GM23338 (cell line): ENCODE data around the gene EBF4.

ENCODE experiments used
- CREB1 ChIP-seq: fragments of 250-450 bp; sonication (Bioruptor Pico); IDR thresholded peaks from 2 replicates; pipeline ENCODE4 v1.5.0; 2020; ENCODE audit warnings: low read depth, mild to moderate bottlenecking, moderate library complexity
- EZH2 ChIP-seq: fragments of 200-600 bp; sonication (generic); IDR thresholded peaks from one replicate; pipeline ENCODE4 v1.8.0; 2017; ENCODE audit warnings: antibody characterized with exemption, mild to moderate bottlenecking, low read depth; ENCODE audit not compliant: unreplicated experiment
- EZH2phosphoT487 ChIP-seq: fragments of 200-600 bp; sonication (generic); IDR thresholded peaks from one replicate; pipeline ENCODE4 v1.8.1; 2018; ENCODE audit warnings: antibody characterized with exemption; ENCODE audit not compliant: unreplicated experiment
- JUNB ChIP-seq: IDR thresholded peaks from one replicate; pipeline ENCODE4 v1.6.1; 2016; ENCODE audit warnings: antibody characterized with exemption; ENCODE audit not compliant: unreplicated experiment
- POLR2AphosphoS5 ChIP-seq: IDR thresholded peaks from 2 replicates; pipeline ENCODE4 v1.6.1; 2016; ENCODE audit warnings: antibody characterized with exemption, low read depth
- ZNF331 ChIP-seq: fragments of 250-450 bp; sonication (Bioruptor Pico); IDR thresholded peaks from 2 replicates; pipeline ENCODE4 v1.5.0; 2020; ENCODE audit warnings: low read depth, mild to moderate bottlenecking, moderate library complexity
- TF ChIP-seq, protein P1 (sequence below), 2 experiments: fragments of 200-600 bp in 1 of 2; sonication (generic) in 1 of 2; conservative IDR thresholded peaks; 2 replicates each; pipeline versions ENCODE4 v1.5.1 to v1.6.1; 2016 to 2017; ENCODE audit warnings: antibody characterized with exemption in 2 of 2, low read depth in 2 of 2, mild to moderate bottlenecking in 2 of 2, moderate library complexity in 1 of 2
- TF ChIP-seq, protein P2 (sequence below): IDR thresholded peaks from one replicate; pipeline ENCODE4 v1.6.1; 2018; ENCODE audit warnings: antibody characterized with exemption; ENCODE audit not compliant: unreplicated experiment

DNA sequence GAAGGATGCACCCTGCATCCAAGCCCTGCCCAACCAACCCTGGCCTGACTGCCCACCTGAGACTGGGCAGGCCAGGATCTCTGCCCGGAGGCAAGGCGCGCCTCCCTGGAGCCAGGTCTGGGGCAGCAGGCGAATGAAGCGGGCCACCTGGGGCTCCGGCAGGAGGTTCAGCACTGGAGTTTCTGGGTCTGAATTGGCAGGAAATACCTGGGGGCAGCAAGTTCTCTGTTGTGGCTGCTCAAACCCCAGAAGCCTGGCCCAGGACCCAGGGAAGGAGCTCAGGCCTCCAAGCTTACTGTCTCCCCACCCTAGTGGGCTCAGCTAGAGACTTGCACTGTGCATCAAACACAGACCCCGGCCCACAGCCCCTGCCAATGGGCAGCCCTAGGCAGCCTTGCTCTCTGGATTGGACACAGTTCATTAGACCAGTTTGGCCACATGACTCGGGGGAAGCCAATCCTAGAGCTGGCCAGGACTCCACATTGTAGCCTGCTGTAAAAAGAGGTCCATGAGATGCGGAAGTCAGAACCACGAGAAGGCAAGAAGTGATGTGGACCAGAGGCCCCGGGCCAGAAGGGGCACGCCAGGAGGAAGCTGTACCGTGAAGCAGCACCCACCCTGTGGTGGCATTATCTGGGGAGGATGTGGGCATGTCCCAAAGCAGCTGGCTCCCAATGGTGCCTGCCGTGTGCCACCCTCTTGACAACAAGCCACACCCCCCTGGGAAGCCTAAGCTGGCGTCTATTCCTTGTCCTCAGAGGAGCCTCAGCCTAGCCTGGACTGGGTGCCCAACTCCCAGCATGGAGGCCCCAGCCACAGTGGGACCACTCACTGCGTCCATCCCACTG is 104.8 kb downstream of the EBF4 start:
- TF ChIP-seq, protein P1, sequence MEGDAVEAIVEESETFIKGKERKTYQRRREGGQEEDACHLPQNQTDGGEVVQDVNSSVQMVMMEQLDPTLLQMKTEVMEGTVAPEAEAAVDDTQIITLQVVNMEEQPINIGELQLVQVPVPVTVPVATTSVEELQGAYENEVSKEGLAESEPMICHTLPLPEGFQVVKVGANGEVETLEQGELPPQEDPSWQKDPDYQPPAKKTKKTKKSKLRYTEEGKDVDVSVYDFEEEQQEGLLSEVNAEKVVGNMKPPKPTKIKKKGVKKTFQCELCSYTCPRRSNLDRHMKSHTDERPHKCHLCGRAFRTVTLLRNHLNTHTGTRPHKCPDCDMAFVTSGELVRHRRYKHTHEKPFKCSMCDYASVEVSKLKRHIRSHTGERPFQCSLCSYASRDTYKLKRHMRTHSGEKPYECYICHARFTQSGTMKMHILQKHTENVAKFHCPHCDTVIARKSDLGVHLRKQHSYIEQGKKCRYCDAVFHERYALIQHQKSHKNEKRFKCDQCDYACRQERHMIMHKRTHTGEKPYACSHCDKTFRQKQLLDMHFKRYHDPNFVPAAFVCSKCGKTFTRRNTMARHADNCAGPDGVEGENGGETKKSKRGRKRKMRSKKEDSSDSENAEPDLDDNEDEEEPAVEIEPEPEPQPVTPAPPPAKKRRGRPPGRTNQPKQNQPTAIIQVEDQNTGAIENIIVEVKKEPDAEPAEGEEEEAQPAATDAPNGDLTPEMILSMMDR (conservative IDR thresholded peaks at IDR 0.05; ENCODE audit: low read depth in 2 of 2): no peak
- TF ChIP-seq POLR2AphosphoS5 (no peak), EZH2 (no peak), JUNB (no peak), EZH2phosphoT487 (no peak), CREB1 (CRISPR knock-in tag) (no peak), ZNF331 (CRISPR knock-in tag) (no peak)
- TF ChIP-seq, protein P2, sequence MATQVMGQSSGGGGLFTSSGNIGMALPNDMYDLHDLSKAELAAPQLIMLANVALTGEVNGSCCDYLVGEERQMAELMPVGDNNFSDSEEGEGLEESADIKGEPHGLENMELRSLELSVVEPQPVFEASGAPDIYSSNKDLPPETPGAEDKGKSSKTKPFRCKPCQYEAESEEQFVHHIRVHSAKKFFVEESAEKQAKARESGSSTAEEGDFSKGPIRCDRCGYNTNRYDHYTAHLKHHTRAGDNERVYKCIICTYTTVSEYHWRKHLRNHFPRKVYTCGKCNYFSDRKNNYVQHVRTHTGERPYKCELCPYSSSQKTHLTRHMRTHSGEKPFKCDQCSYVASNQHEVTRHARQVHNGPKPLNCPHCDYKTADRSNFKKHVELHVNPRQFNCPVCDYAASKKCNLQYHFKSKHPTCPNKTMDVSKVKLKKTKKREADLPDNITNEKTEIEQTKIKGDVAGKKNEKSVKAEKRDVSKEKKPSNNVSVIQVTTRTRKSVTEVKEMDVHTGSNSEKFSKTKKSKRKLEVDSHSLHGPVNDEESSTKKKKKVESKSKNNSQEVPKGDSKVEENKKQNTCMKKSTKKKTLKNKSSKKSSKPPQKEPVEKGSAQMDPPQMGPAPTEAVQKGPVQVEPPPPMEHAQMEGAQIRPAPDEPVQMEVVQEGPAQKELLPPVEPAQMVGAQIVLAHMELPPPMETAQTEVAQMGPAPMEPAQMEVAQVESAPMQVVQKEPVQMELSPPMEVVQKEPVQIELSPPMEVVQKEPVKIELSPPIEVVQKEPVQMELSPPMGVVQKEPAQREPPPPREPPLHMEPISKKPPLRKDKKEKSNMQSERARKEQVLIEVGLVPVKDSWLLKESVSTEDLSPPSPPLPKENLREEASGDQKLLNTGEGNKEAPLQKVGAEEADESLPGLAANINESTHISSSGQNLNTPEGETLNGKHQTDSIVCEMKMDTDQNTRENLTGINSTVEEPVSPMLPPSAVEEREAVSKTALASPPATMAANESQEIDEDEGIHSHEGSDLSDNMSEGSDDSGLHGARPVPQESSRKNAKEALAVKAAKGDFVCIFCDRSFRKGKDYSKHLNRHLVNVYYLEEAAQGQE: no peak
